IPS-18c (cell line): Measurements from ENCODE around the gene SRGAP3.

Experiments used
- H3K4me3 ChIP-seq: 2 replicates; pipeline ENCODE4 v1.7.0; 2013; ENCODE audit warnings: low read depth, mild to moderate bottlenecking, low read length, moderate library complexity; ENCODE audit not compliant: insufficient read depth
- H3K9me3 ChIP-seq: one replicate; pipeline ENCODE4 v1.6.1; 2013; ENCODE audit warnings: mild to moderate bottlenecking, low read length, moderate library complexity; ENCODE audit not compliant: control insufficient read depth, insufficient read depth

The SRGAP3 gene

GRCh38 chr3:9214185-9214584 is 35.3 kb downstream of the SRGAP3 start:
- H3K9me3 ChIP-seq, result no peaks in the 10 kb centered on the region
- H3K4me3 ChIP-seq, result no peak overlapping the region

- H3K4me3 ChIP-seq, result no peak overlapping the region
- H3K9me3 ChIP-seq, result no peaks in the 10 kb centered on the region
These were observed 36.3 kb downstream of the SRGAP3 start for GRCh38 chr3:9213019-9213634.

GRCh38 chr3:9211155-9211950 is 38.1 kb downstream of the SRGAP3 start:
- H3K9me3 ChIP-seq, result no peaks in the 10 kb centered on the region
- H3K4me3 ChIP-seq, result no peak overlapping the region

GRCh38 chr3:9209777-9210176 is 39.7 kb downstream of the SRGAP3 start:
- Histone ChIP-seq H3K4me3 (no peak overlapping the region), H3K9me3 (no peaks in the 10 kb centered on the region)

- Histone ChIP-seq H3K9me3 (no peaks in the 10 kb centered on the region), H3K4me3 (no peak overlapping the region)
These were observed 40.8 kb downstream of the SRGAP3 start for GRCh38 chr3:9208605-9209152.

- H3K4me3 ChIP-seq, result no peak overlapping the region
- no peaks in the 10 kb centered on the region for H3K9me3 ChIP-seq
These were observed 42.2 kb downstream of the SRGAP3 start for GRCh38 chr3:9207116-9207763.

GRCh38 chr3:9206287-9206686 is 43.2 kb downstream of the SRGAP3 start:
- H3K9me3 ChIP-seq, result no peaks in the 10 kb centered on the region

GRCh38 chr3:9205345-9206143 is 43.9 kb downstream of the SRGAP3 start:
- H3K9me3 ChIP-seq, result no peaks in the 10 kb centered on the region
- no peak overlapping the region for H3K4me3 ChIP-seq

More at GRCh38 chr3:9206287-9206686, 43.2 kb downstream of the SRGAP3 start:
- H3K4me3 ChIP-seq, result no peak overlapping the region

- H3K9me3 ChIP-seq, result no peaks in the 10 kb centered on the region
These were observed 45.0 kb downstream of the SRGAP3 start for GRCh38 chr3:9204253-9204992.

GRCh38 chr3:9203317-9203716 is 46.1 kb downstream of the SRGAP3 start:
- Histone ChIP-seq H3K4me3 (no peak overlapping the region), H3K9me3 (no peaks in the 10 kb centered on the region)

More at GRCh38 chr3:9204253-9204992, 45.0 kb downstream of the SRGAP3 start:
- H3K4me3 ChIP-seq, result no peak overlapping the region

GRCh38 chr3:9202546-9202945 is 46.9 kb downstream of the SRGAP3 start:
- no peak overlapping the region for H3K4me3 ChIP-seq
- no peaks in the 10 kb centered on the region for H3K9me3 ChIP-seq

GRCh38 chr3:9201955-9202354 is 47.5 kb downstream of the SRGAP3 start:
- no peak overlapping the region for H3K4me3 ChIP-seq
- no peaks in the 10 kb centered on the region for H3K9me3 ChIP-seq

GRCh38 chr3:9201266-9201665 is 48.2 kb downstream of the SRGAP3 start:
- Histone ChIP-seq H3K9me3 (no peaks in the 10 kb centered on the region), H3K4me3 (no peak overlapping the region)

- no peaks in the 10 kb centered on the region for H3K9me3 ChIP-seq
- H3K4me3 ChIP-seq, result no peak overlapping the region
These were observed 49.7 kb downstream of the SRGAP3 start for GRCh38 chr3:9199775-9200174.

- Histone ChIP-seq H3K4me3 (no peak overlapping the region), H3K9me3 (no peaks in the 10 kb centered on the region)
These were observed 50.5 kb downstream of the SRGAP3 start for GRCh38 chr3:9198899-9199335.

- Histone ChIP-seq H3K9me3 (no peaks in the 10 kb centered on the region), H3K4me3 (no peak overlapping the region)
These were observed 51.2 kb downstream of the SRGAP3 start for GRCh38 chr3:9198261-9198660.
